GM18873 (cell line): ENCODE measurements around the gene ESR1.
A peak's percentile ranks its signal among the peaks of the same experiment; 100 is the strongest.

Source experiments
- ATAC-seq: cut with Tn5 transposase; IDR thresholded peaks from one replicate; pipeline ENCODE4 v1.9.1; 2021; ENCODE audit warnings: mild to moderate bottlenecking, moderate library complexity, moderate number of reproducible peaks; ENCODE audit not compliant: unreplicated experiment, low FRiP score

The ESR1 gene

DNA sequence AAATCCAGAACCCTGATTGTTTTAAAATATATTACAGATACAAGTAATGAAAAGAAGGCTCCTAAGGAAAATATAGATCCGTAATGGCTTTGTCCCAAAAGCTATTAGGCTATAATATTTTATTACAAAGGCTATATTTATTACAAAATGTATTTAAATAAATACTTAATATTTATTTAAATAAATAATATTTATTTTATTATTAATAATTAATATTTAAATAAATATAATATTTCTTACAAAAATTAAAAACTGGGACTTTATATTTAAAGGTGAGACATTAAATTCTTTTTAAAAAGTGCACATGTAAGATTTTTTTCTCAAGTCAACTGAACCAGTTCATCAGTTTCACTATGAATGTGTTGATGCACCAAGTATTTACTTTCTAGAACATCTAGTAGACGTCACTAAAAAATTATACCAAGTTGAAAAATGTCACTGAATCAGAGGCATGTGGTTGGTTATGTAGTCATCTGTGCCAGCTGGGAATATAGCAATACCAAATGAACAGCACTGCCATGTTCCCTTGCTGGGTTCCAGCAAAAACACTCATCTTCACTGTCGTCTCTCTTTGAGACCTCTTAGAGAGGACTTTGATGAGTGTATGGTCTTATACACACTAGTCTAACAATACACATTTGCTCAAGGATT is 278.9 kb downstream of the ESR1 start:
- ATAC-seq: no peak

DNA sequence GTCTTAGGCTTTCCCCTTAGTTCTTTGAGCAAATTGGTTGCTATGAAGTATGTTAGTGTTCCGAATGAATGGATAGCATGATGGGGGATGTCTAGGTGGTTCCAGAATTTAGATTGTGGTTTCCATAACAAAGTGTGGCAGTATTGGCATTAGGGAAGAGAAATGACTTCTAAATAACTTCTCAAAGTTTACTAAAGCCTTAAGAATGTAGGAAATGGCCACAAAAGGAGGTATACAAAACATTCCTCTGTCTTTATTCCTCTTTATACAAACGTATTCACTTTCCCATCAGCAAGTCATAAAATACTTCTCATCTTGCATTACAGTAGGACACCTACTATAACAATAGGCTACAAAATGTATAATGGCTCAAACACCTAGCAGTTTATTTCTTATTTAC is 279.6 kb downstream of the ESR1 start:
- ATAC-seq: no peak

DNA sequence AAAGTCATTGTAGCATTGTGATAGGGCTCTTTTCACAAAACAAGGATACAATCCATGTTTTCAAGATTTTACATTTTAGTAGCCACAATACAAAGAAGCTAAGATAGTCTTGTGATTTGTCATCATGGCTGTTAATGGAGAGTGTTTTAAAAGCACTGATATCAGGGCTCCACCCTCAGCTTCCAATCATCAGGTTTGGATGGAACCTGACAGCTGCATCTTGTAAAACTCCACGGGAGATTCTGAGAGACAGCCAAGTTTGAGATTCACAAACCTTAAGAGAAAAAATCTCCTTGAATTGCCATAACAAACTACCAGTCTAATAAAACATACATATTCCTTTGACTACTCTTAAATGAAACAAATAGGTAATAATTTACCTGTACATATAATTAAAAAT is 280.2 kb downstream of the ESR1 start:
- ATAC-seq: no peak

DNA sequence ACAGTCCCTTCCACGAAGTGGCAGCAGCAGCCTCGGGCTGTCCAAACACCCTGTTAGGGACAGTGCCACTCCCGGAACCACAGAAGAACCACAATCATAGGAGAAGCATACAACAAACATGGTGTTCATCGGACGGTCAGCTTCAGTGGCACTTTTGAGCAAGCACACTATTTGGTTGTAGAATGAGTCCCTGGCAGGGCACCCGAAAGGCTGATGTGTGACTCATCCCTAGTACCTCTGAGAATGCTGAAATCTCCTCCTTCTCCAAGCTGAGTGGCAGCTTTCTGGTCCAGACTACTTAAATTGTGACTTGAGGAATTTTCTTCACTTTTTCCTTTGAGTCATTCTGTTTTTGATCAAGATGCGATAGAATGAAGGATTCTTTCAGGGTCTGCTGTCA is 282.5 kb downstream of the ESR1 start:
- no peak for ATAC-seq

DNA sequence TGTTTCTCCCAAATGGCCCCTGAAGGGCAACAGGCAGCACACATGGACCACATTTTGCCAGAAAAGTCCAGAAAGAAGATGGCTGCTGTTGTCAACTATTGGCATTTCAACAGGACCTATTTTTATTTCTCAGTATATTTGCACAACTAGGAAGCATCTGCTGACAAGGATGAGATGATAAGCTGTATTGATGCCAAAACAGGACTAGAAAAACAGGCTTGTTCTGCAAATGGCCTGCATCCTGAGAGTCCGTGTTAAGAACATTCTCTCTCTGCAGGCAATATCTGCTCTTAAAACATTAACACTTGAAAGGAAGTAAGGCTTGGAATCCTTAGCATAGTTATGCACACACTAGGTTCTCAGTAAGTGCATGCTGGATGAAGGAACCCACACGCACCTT is 283.7 kb downstream of the ESR1 start:
- ATAC-seq: no peak

DNA sequence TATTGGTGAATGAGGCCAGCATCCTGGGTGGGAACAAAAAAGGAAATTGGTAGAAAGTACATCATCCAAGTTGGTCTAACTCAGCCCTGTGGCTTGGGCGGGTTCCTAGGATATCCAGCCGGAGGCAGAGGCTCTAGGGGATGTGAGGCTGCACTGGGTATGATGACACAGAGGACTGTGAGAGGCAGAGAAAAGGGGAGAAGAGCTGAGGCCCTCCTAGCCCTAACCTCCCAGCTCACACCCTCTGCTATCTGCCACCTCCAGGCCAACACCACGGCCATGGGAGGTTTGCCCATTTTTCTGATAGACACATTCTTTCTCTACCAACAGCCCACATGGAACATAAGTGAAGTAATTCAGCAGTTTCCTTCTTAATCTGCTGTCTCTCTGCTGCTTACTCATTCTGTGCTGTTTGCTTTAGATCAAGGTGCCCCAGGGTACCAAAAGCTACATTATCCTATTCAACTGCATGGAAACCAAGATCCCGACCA is 284.4 kb downstream of the ESR1 start:
- ATAC-seq: no peak

DNA sequence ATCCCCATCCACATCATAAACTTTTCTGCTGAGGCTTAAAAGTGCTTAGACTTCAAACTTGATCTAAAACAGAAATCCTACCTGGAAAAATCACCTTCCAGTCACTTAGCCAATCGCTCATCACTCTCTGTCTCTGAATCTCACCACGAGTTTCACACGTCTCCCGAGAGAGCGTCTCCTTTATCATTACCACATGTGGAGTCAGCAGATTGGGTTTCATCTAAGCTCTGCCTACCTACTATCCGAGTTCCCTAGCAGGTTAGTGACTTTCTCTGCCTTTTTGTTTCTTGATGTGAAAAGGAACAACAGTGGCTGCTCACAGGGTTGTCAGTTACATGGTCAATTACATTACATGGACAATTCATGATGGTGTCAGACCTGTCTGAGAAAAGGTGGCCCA is 286.2 kb downstream of the ESR1 start:
- no peak for ATAC-seq

DNA sequence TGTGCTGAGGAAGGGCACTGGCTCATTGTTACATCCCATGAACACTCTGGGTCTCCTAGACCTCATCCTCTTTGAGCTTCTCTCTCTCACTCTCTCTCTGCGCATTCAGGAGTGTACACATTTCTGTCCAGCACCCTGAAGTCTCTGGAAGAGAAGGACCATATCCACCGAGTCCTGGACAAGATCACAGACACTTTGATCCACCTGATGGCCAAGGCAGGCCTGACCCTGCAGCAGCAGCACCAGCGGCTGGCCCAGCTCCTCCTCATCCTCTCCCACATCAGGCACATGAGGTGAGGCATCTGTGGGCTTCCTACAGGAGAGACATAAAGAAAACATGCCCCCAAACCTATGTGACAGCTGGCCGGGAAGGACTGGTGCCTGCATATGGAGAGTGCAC is 286.8 kb downstream of the ESR1 start:
- no peak for ATAC-seq

DNA sequence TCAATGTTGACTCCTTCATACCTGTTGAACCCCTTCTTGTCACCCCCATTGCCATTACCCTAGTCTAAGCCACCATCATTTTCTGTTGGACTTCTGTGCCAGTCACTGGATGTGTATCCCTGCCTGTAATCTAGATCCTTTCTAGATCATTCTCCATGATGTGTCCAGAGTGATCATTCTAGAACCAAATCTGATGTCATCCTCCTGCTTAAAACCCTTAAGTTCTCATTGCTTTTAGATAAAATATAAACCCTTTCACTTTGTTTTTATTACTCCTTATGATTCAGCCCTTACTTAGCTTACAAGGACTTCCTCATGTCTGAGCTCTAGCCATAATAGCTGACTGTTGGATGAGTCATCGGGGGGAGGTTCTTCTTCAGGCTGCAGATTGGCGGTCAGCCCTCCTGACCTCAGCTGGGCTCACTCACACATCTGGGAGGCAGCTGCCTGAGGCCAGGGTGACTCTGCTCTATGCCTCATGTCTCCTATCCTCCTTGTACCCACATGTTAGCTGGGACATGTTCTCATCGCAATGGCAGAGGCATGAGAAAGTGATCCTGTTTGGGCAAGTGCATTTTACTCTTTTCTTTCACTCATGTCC is 287.6 kb downstream of the ESR1 start:
- no peak for ATAC-seq

DNA sequence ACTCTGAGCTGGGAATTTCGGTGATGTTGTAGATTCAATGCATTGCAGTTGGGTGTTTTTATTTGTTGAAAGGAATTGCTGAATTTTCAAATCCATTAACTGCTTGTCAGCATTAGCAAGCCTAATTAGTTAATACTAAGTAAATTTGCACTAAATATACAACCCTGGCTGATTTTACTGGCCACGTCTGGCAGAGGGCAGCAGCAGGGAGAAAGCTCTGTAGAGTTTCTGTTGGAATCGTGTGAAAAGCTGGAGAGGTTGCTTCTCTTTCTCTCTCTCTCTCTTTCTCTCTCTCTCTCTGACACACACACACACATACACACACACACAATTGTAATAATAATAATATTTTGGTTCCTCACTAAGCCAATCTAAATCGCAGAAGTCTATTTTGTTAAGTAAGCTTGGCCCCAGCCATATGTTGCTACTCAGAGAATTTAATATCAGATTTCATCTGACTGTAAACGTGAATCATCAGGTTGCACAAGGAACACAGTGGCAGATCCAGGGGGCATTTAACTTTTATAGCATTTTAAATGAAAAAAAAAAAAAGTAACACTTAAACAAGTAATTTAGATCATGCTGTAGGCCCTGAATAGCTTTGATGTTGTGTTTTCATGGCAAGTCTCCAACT is 289.5 kb downstream of the ESR1 start:
- ATAC-seq: no peak

DNA sequence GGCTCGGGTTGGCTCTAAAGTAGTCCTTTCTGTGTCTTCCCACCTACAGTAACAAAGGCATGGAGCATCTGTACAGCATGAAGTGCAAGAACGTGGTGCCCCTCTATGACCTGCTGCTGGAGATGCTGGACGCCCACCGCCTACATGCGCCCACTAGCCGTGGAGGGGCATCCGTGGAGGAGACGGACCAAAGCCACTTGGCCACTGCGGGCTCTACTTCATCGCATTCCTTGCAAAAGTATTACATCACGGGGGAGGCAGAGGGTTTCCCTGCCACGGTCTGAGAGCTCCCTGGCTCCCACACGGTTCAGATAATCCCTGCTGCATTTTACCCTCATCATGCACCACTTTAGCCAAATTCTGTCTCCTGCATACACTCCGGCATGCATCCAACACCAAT is 291.2 kb downstream of the ESR1 start:
- no peak for ATAC-seq

DNA sequence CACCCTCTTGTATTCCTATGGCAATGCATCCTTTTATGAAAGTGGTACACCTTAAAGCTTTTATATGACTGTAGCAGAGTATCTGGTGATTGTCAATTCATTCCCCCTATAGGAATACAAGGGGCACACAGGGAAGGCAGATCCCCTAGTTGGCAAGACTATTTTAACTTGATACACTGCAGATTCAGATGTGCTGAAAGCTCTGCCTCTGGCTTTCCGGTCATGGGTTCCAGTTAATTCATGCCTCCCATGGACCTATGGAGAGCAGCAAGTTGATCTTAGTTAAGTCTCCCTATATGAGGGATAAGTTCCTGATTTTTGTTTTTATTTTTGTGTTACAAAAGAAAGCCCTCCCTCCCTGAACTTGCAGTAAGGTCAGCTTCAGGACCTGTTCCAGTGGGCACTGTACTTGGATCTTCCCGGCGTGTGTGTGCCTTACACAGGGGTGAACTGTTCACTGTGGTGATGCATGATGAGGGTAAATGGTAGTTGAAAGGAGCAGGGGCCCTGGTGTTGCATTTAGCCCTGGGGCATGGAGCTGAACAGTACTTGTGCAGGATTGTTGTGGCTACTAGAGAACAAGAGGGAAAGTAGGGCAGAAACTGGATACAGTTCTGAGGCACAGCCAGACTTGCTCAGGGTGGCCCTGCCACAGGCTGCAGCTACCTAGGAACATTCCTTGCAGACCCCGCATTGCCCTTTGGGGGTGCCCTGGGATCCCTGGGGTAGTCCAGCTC is 292.1 kb downstream of the ESR1 start:
- no peak for ATAC-seq

DNA sequence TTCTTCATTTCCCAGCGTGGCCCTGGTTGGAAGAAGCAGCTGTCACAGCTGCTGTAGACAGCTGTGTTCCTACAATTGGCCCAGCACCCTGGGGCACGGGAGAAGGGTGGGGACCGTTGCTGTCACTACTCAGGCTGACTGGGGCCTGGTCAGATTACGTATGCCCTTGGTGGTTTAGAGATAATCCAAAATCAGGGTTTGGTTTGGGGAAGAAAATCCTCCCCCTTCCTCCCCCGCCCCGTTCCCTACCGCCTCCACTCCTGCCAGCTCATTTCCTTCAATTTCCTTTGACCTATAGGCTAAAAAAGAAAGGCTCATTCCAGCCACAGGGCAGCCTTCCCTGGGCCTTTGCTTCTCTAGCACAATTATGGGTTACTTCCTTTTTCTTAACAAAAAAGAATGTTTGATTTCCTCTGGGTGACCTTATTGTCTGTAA is 292.7 kb downstream of the ESR1 start:
- no peak for ATAC-seq

DNA sequence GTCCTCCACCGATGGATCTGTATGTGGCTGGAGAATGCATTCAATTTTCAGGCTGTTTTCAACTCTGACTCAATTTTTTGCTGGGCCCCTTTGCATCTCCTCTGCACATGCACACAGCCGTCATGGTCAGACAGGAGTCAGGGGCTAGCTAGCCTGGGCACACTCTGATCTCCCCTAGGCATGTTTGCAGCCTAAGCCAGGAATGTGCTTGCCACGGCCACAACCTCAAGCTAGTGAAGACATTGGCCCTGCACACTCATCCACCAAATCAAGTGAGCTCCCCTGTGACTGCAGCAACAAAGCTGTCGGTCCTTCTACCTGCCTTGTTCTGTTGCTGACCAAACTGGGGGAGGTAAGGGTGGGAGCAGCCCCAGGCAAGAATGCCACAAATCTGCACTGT is 300.5 kb downstream of the ESR1 start:
- no peak for ATAC-seq

DNA sequence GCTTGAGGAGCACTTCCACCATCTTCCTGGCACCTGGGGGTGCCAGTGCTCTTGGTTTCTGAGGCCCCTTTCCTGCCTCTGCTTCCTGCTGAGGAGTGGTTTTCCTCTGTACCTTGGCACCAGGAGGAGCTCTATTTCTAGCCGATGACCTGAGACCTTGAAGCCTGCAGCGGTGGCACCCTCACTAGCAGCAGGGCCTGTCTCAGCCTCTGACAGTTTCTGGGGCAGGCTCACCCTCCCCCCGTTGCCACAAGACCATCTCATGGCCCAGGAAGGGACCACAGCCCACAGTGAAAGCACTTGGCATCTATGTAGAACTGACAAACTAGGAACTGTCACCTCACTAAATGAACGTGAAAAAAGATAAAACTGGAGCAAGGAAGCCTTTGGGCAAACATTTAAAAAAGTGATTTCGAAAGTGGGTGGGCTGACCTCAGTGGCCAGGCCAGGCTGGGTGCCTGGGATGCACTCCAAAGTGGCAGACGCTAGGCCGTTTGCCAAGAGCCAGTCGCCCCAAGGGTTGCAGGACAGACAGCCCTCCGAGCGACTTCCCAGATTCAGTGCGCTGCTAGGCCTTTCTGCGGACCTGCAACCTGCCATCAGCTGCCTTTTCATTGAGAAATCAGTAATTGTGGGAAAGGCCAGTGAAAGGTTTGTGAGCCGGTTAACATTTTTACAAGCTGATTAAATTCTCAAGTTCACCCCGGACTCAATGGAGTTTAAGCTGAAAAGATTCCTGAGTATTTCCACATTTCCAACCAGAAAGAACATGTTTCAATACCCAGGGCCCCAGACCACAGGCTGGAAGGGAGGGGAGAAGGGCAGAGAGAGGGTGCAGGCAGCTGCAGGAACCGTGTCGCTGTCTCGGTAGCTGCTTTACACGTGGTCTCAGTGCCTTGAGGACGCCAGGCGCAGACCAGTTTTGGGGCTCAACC is 303.7 kb downstream of the ESR1 start:
- ATAC-seq: no peak

DNA sequence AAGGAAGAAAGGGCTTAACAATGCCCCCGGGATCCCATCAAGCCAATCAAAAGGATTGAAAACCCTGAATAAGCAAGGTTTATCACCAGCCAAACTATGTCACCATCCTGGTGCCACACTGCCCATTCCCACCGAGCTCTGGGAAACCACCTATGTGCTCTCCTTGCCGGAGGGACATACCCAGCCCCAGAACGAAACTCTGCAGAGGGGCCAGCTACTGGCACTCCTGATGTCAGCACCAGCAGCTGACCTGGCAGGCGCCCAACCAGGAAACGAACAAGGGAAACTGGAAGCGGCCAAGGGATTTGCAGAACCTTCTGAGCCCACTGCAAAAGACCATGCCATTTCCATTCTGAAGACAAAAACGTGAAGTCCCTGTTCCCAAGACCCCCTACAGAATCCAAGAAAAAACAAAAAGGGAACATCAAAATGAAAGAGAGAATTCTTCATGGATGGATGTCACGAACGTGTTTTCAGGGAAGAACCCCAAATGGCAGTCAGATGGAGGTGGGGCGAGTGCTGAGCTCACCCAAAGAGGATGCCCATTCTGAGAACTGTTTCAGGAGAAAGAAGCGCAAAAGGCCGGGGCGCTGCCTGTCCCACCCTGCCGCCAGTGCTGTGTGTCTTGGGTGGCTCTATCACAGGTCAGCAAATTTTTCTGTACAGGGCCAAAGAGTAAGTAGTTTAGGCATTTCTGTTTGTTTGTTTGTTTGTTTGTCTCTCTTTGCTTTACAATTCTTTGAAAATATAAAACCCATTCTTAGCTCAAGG is 305.2 kb downstream of the ESR1 start:
- peak; percentile 69 for ATAC-seq

DNA sequence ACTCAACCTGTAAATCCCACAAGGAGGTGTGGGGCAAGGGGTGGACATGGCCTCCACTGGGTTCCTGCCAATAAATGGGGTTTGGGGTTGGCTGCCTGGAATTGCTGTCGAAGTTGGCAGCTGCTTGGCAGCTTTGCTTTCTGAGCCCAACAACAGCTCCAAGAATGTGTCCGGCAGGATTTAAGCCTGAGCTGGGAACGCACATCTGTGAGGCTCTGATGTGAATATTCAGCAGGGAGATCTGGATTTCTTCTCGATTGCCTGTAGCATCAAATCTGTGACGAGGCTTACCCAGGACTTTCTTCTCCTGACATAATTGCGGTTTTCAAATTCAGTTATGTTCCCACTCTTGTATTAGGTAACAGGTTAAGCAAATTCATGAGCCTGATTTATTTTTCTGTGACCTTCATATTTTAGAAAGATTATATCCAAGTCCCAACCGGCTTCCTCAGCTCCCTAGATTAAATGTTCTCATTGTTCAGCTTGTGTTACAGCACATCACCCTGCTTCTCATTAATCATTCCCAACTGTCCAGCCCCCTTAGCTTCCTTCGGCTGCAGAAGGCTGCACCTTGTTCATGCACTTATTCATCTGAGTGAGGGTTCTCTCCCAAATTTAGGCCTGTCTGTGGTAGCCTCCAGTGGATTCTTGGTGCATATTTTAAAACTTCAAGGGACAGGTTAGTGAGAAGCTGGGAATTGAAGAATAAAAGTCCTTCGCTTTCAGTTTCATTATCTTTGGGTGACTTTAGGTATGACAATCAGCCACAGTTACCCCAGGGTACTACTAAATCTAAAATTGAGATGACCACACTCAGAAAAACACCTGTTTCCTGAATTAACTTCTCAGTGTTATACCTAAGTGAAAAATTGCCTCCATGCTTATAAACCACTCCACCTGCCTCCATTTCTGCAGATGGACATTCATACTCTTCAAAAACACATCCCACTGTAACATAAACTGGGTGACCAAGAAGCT is 310.0 kb downstream of the ESR1 start:
- peak; percentile 88 for ATAC-seq

DNA sequence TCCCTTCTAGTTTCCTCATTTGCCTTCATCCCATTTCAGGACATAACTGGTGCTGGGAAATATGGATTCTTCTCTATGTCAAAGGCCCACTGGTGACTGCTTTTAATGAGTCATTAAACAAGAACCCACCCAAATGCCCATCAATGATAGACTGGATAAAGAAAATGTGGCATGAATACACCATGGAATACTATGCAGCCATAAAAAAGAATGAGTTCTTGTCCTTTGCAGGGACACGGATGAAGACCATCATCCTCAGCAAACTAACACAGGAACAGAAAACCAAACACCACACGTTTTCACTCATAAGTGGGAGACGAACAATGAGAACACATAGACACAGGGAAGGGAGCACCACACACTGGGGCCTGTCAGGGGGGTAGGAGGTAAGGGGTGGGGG is 310.7 kb downstream of the ESR1 start:
- no peak for ATAC-seq
